Left colon (tissue), 2 donors: ENCODE data around the gene RTEL1. TPM values are rescaled to one million over a fixed set of nuclear protein-coding genes. Genes with fewer than 3 reads are reported as not detected.
"Not testable (repeated sequence)": the region's sequence is repeated elsewhere in the genome, so short reads cannot be mapped to it uniquely, and the experiment has no call there.

Experiments
- ATAC-seq: fragments of 200-7000 bp; cut with Tn5 transposase; one replicate; pipeline ENCODE4 v1.9.1; 2020; ENCODE audit warnings: mild to moderate bottlenecking, moderate library complexity
- DNase-seq, 2 donors: peaks; one replicate each; pipeline ENCODE4 v3.0.0-alpha.2; 2020
- intact Hi-C, 2 donors: fragments of 100-400 bp; cut with DNase I in 1 of 2; cut with micrococcal nuclease in 1 of 2; formaldehyde crosslinking; loops; one replicate each; pipeline versions ENCODE4 v1.11.2 to v1.14.0; 2022; cut with DNase I, micrococcal nuclease
- total RNA-seq, 2 donors: library from RNA; stranded (reverse); fragmentation: NEBNext Ultra II Directional; extraction: Animal tissue kit (Norgen Biotek cat#: 25700); gene quantifications; one replicate each; pipeline ENCODE4 v1.2.1, GENCODE V29; 2021
- donor health status: DM: no; HTN: no; CAD: no.
- donor health status: DM: yes; HTN: yes; CAD: no.

RTEL1 gene
- total RNA-seq, 2 donors from 2014 or later: 16.9 to 34.6 TPM

GRCh38 chr20:63643946-63644345 is 14.2 kb upstream of the RTEL1 start:
- ATAC-seq: no peak

GRCh38 chr20:63645218-63645617 is 12.9 kb upstream of the RTEL1 start:
- intact Hi-C loops: loop anchor here in 1 of 2 donors (10.0 kb wide), 1 partner anchor 90 kb away; the partner anchor contains the start of gene FNDC11
- ATAC-seq (no peak), DNase-seq (no peak)

More at GRCh38 chr20:63643946-63644345, 14.2 kb upstream of the RTEL1 start:
- intact Hi-C loops: loop anchor here in 1 of 2 donors (10.0 kb wide), 1 partner anchor 89 kb away; the partner anchor contains the start of gene FNDC11
- DNase-seq: no peak

GRCh38 chr20:63648190-63648589 is 9.9 kb upstream of the RTEL1 start:
- DNase-seq (no peak), ATAC-seq (no peak)
- intact Hi-C loops: loop anchor here in 1 of 2 donors (10.0 kb wide), 1 partner anchor 93 kb away; the partner anchor contains the start of gene FNDC11

- DNase-seq: no peak
- ATAC-seq: no peak
- intact Hi-C loops: loop anchor here in 1 of 2 donors (10.0 kb wide), 1 partner anchor 94 kb away; the partner anchor contains the start of gene FNDC11
Measured at GRCh38 chr20:63648895-63649589, 9.1 kb upstream of the RTEL1 start.

- DNase-seq, ATAC-seq, intact Hi-C loops: not testable (repeated sequence)
Measured at GRCh38 chr20:63650486-63650885, 7.6 kb upstream of the RTEL1 start.

- intact Hi-C loops: no loop called here
- DNase-seq (no peak), ATAC-seq (peak; percentile 20)
Measured at GRCh38 chr20:63651942-63652191, 6.2 kb upstream of the RTEL1 start.

GRCh38 chr20:63652192-63652980 is 5.7 kb upstream of the RTEL1 start:
- ATAC-seq (no peak), DNase-seq (peak in 1 of 2 donors; percentile 21)
- intact Hi-C loops: no loop called here

GRCh38 chr20:63653041-63653973 is 4.8 kb upstream of the RTEL1 start, which contains the start of gene STMN3:
STMN3 (minus strand) TSS chr20:63653424; CDS start chr20:63653345, 79 bp downstream.
- intact Hi-C loops: no loop called here
- ATAC-seq: peak; percentile 72
- peak; percentile 82 to 86 for DNase-seq

GRCh38 chr20:63653974-63654668 is 4.0 kb upstream of the RTEL1 start:
- no peak for DNase-seq
- ATAC-seq: no peak
- intact Hi-C loops: no loop called here

GRCh38 chr20:63655249-63655648 is 2.9 kb upstream of the RTEL1 start:
- DNase-seq: no peak
- ATAC-seq: no peak
- intact Hi-C loops: no loop called here

GRCh38 chr20:63656451-63656850 is 1.7 kb upstream of the RTEL1 start:
- intact Hi-C loops: no loop called here
- no peak for ATAC-seq
- no peak for DNase-seq

GRCh38 chr20:63657260-63657936 is 714 bp upstream of the RTEL1 start:
- DNase-seq: peak in 1 of 2 donors; percentile 26
- intact Hi-C loops: no loop called here
- no peak for ATAC-seq

- intact Hi-C loops: no loop called here
- ATAC-seq (peak; percentile 40), DNase-seq (no peak)
Measured at GRCh38 chr20:63658749-63659187, 656 bp downstream of the RTEL1 start.

GRCh38 chr20:63659370-63659769 is 1.3 kb downstream of the RTEL1 start:
- no peak for DNase-seq
- no peak for ATAC-seq
- intact Hi-C loops: no loop called here

GRCh38 chr20:63660174-63660573 is 2.1 kb downstream of the RTEL1 start:
- intact Hi-C loops, ATAC-seq, DNase-seq: not testable (repeated sequence)

GRCh38 chr20:63660622-63661021 is 2.5 kb downstream of the RTEL1 start:
- intact Hi-C loops: no loop called here
- ATAC-seq (no peak), DNase-seq (no peak)

GRCh38 chr20:63661108-63661507 is 3.0 kb downstream of the RTEL1 start:
- ATAC-seq (no peak), DNase-seq (no peak)
- intact Hi-C loops: no loop called here
